Esophagus muscularis mucosa (tissue), 4 donors: ENCODE measurements around the gene EVI5.

Source experiments
- EP300 ChIP-seq: sonication (generic); formaldehyde crosslinking; IDR thresholded peaks from one replicate; pipeline ENCODE4 v1.6.1; 2017; ENCODE audit warnings: antibody characterized with exemption
- POLR2A ChIP-seq: fragments of 450-650 bp; IDR thresholded peaks from one replicate; pipeline ENCODE4 v1.6.1; 2017; ENCODE audit warnings: antibody characterized with exemption, moderate library complexity, mild to moderate bottlenecking, low read depth
- POLR2AphosphoS5 ChIP-seq, 2 donors: sonication (generic); formaldehyde crosslinking; IDR thresholded peaks; one replicate each; pipeline ENCODE4 v1.6.1; 2017; ENCODE audit warnings: antibody characterized with exemption in 2 of 2
- TF ChIP-seq, protein P1 (sequence below), 3 experiments: fragments of 200-600 bp in 2 of 3; fragments of 450-650 bp in 1 of 3; sonication (generic) in 2 of 3; IDR thresholded peaks; one replicate each; pipeline ENCODE4 v1.5.1; 2017 to 2019; ENCODE audit warnings: antibody characterized with exemption in 3 of 3, mild to moderate bottlenecking in 2 of 3, moderate library complexity in 1 of 3

DNA sequence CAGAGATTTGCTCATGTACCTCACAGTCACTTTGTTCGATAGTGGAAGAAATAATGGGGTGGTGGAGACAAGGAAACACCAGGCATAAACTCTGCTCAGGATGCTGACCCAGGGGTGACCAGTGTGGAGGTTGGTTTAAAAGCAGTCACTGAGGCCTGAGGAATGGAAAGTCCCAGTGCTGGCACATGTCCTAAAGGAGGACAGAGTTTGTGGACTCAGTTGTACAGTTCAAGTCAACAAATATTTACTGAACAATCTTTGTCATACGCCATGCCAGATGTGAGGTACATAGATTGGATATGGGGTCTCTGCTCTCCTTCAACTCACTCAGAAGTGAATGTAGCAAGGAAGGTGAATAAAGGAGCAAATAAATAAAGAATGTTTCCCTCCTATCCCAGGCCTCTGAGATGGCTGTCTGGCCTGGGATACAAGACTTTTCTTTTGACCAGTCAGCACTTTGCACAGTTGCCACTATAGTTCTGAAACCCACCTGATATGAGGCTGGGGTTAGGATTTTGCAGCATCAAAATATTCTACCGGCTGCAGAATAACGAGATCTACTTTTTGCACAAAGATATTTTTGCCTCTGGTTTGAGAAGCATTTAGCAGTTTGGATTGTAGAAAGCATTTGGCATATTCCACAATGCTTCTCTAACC is 290.3 kb downstream of the EVI5 start:
- TF ChIP-seq POLR2A (no peak), EP300 (no peak), POLR2AphosphoS5 (IDR thresholded peaks at IDR 0.05) (no peak)
- TF ChIP-seq, protein P1, sequence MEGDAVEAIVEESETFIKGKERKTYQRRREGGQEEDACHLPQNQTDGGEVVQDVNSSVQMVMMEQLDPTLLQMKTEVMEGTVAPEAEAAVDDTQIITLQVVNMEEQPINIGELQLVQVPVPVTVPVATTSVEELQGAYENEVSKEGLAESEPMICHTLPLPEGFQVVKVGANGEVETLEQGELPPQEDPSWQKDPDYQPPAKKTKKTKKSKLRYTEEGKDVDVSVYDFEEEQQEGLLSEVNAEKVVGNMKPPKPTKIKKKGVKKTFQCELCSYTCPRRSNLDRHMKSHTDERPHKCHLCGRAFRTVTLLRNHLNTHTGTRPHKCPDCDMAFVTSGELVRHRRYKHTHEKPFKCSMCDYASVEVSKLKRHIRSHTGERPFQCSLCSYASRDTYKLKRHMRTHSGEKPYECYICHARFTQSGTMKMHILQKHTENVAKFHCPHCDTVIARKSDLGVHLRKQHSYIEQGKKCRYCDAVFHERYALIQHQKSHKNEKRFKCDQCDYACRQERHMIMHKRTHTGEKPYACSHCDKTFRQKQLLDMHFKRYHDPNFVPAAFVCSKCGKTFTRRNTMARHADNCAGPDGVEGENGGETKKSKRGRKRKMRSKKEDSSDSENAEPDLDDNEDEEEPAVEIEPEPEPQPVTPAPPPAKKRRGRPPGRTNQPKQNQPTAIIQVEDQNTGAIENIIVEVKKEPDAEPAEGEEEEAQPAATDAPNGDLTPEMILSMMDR (IDR thresholded peaks at IDR 0.05), result no peak
